ENCODE measurements around the gene CSF1.

- TF ChIP-seq CTCF (IDR thresholded peaks at IDR 0.05; ENCODE audit: extremely low read depth in 1 of 2, insufficient read depth in 1 of 2, low read depth in 1 of 2, low read length in 2 of 2) (no peak), POLR2A (IDR thresholded peaks at IDR 0.05; ENCODE audit: low read depth, low read length) (no peak), EZH2 (IDR thresholded peaks at IDR 0.05; ENCODE audit: borderline replicate concordance, low read depth, low read length, severe bottlenecking) (no peak), MAX (IDR thresholded peaks at IDR 0.05; ENCODE audit: insufficient read depth, insufficient read length) (no peak), POLR2AphosphoS5 (IDR thresholded peaks at IDR 0.05; ENCODE audit: insufficient read depth, low read depth, low read length) (no peak), JUN (IDR thresholded peaks at IDR 0.05; ENCODE audit: borderline replicate concordance, insufficient read depth, insufficient read length, low read depth) (no peak), FOS (IDR thresholded peaks at IDR 0.05; ENCODE audit: borderline replicate concordance, insufficient read depth, low read length) (no peak), MYC (IDR thresholded peaks at IDR 0.05; ENCODE audit: low read depth, low read length) (no peak), GATA2 (IDR thresholded peaks at IDR 0.05; ENCODE audit: insufficient read depth, insufficient read length, low read depth, low read length) (no peak)
Observed at GRCh38 chr1:109917051-109917767, 6.6 kb downstream of the CSF1 start.
